HUES48 (cell line): ENCODE results near the gene PLPPR3.

Experiments used
- H3K27ac ChIP-seq: one replicate; pipeline ENCODE4 v1.7.0; 2013; ENCODE audit warnings: low read depth, low read length, inconsistent platforms
- H3K27me3 ChIP-seq: 2 replicates; pipeline ENCODE4 v1.6.1; 2013; ENCODE audit warnings: mild to moderate bottlenecking, low read length; ENCODE audit not compliant: control insufficient read depth, insufficient read depth
- H3K36me3 ChIP-seq: 2 replicates; pipeline ENCODE4 v1.6.1; 2013; ENCODE audit warnings: low read length; ENCODE audit not compliant: control insufficient read depth, insufficient read depth
- H3K4me1 ChIP-seq: 2 replicates; pipeline ENCODE4 v1.6.1; 2013; ENCODE audit warnings: mild to moderate bottlenecking, low read length; ENCODE audit not compliant: control insufficient read depth, insufficient read depth
- H3K4me3 ChIP-seq: 2 replicates; pipeline ENCODE4 v1.5.1; 2013; ENCODE audit warnings: mild to moderate bottlenecking, low read depth, low read length
- H3K9ac ChIP-seq: 2 replicates; pipeline ENCODE4 v1.6.1; 2013; ENCODE audit warnings: mild to moderate bottlenecking, low read depth, low read length, moderate library complexity
- H3K9me3 ChIP-seq: 2 replicates; pipeline ENCODE4 v1.6.1; 2013; ENCODE audit warnings: low read length; ENCODE audit not compliant: control insufficient read depth, insufficient read depth

Gene PLPPR3

DNA sequence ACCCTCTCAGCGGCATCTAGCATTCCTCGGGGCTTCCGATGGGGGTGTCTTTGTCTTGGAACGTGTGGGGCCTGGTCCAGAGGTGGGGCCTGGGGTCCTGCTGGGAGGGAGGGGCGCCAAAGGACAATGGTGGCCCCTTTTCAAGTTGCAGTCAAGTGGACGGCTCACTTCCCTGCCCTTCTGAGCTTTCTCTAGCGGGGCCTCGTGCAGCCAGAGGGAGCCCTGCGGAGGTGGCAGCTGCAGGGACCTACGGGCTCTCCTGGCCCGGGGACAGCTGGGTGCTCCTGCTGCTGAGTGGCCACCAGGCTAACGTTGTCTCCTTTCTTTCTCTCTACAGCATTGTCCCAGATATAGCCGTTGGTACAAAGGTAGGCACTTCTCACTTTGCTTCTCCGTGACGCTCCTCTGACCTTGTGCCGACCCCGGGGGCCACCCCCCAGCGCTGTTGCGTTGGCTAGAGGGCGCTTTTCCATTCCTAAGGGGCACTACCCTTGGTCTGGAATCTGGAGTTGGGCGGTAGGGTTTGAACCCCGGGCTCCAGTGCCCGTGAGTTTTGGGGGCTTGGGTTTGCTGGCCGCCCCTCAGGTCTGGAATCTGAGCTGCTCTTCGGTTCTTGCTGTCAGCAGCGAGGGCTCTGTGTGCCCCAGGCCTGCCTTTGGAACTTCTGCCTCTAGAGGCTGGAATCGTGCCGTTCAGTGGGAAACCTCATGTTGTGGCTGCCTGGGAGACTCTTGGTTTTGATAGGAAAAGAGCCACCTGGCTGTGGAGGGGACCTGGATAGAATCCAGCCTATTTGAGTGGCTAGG is 22.5 kb downstream of the PLPPR3 start:
- Histone ChIP-seq H3K4me3 (peak overlapping the region; percentile 98), H3K36me3 (peaks cover 57% of the 10 kb centered on the region), H3K4me1 (peaks cover 24% of the 10 kb centered on the region), H3K27ac (peak overlapping the region; percentile 99), H3K27me3 (no peaks in the 10 kb centered on the region), H3K9ac (peak overlapping the region; percentile 94), H3K9me3 (no peaks in the 10 kb centered on the region)

DNA sequence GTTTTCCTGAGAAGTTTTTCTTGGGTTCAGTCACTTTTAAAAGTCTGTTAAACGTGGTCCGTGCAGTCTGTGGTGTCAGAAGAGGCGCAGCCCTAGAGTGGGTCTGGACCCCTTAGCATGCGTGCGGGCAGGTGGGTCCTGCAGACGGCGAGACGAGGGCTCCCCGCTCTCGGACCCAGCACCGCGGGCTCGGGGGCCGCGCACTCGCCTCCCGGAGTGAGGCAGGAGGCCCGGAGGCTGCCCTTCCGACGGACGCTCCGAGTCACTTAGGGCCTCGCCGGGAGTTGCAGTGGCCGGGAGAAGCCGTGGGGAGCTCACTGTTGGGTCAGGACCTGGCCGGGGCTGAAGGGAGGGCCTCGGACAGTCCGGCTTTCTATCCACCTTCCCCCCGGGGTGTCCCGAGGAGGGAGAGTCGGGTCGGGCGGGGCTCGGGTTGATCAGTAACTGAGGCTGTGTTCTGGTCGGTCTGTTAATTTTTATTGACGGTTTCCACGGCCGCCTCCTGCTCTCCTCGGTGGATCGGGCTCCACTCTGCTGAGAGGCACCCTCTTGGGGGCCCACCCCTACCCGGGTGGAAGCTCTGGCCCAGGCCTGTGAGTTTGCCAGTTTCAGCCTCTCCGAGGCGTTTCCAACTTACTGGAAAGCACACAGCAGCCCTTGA is 23.2 kb downstream of the PLPPR3 start:
- peaks cover 50% of the 10 kb centered on the region for H3K36me3 ChIP-seq
- H3K27me3 ChIP-seq, result no peaks in the 10 kb centered on the region
- H3K4me1 ChIP-seq, result peaks cover 24% of the 10 kb centered on the region
- H3K9me3 ChIP-seq, result no peaks in the 10 kb centered on the region
- peak overlapping the region; percentile 99 for H3K27ac ChIP-seq
- peak overlapping the region; percentile 98 for H3K4me3 ChIP-seq
- peak overlapping the region; percentile 94 for H3K9ac ChIP-seq

- H3K4me1 ChIP-seq, result peaks cover 24% of the 10 kb centered on the region
- H3K27me3 ChIP-seq, result no peaks in the 10 kb centered on the region
- H3K4me3 ChIP-seq, result peak overlapping the region; percentile 98
- H3K36me3 ChIP-seq, result peaks cover 42% of the 10 kb centered on the region
- H3K27ac ChIP-seq, result peak overlapping the region; percentile 99
- no peaks in the 10 kb centered on the region for H3K9me3 ChIP-seq
- peak overlapping the region; percentile 94 for H3K9ac ChIP-seq
Observed at GRCh38 chr19:797528-798414, 24.0 kb downstream of the PLPPR3 start.

- Histone ChIP-seq H3K36me3 (peaks cover 33% of the 10 kb centered on the region), H3K27ac (peak within 1 kb of the TSS; percentile 99), H3K4me3 (peak within 1 kb of the TSS; percentile 98), H3K4me1 (peaks cover 25% of the 10 kb centered on the region), H3K27me3 (no peaks in the 10 kb centered on the region), H3K9ac (peak within 1 kb of the TSS; percentile 94), H3K9me3 (no peaks in the 10 kb centered on the region)
Observed at GRCh38 chr19:796692-797527, 24.8 kb downstream of the PLPPR3 start, which contains the start of gene PTBP1. TSS of gene PTBP1 (plus strand) at chr19:797452. CDS start at chr19:797498, 46 bp downstream.

- Histone ChIP-seq H3K27me3 (no peaks in the 10 kb centered on the region), H3K4me1 (peaks cover 22% of the 10 kb centered on the region), H3K4me3 (no peak overlapping the region; the same call in 1 of the 2 replicates), H3K9ac (no peak overlapping the region), H3K36me3 (peaks cover 24% of the 10 kb centered on the region), H3K27ac (no peak overlapping the region), H3K9me3 (no peaks in the 10 kb centered on the region)
Observed at GRCh38 chr19:795691-796581, 25.8 kb downstream of the PLPPR3 start.

GRCh38 chr19:795073-795611 is 26.6 kb downstream of the PLPPR3 start:
- H3K4me3 ChIP-seq, result no peak overlapping the region
- H3K27me3 ChIP-seq, result no peaks in the 10 kb centered on the region
- no peak overlapping the region for H3K9ac ChIP-seq
- H3K36me3 ChIP-seq, result peaks cover 16% of the 10 kb centered on the region
- peaks cover 16% of the 10 kb centered on the region for H3K4me1 ChIP-seq
- no peaks in the 10 kb centered on the region for H3K9me3 ChIP-seq
- no peak overlapping the region for H3K27ac ChIP-seq

DNA sequence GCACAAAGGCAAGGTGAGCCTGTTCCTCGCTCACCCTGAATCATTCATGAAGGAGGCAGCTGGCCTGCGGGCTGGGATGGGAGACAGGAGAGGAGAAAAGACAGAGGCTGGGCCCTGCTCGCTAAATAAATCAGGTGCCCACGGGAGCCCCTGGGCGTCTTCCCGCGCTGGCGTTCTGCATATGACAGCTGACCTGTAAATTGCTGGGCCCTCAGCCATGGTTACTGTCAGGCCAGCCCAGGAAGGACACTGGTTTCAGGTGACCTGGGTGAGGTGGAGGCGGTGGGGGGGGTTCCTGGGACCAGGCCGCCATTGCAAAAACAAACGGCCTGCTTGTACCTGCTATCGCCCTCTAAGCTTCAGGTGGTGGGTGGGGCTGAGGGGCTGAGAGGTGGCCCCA is 27.9 kb downstream of the PLPPR3 start:
- no peak overlapping the region for H3K9ac ChIP-seq
- H3K4me1 ChIP-seq, result peaks cover 18% of the 10 kb centered on the region
- H3K27ac ChIP-seq, result no peak overlapping the region
- peaks cover 5% of the 10 kb centered on the region; the same call in 1 of the 2 replicates for H3K36me3 ChIP-seq
- H3K4me3 ChIP-seq, result no peak overlapping the region
- H3K9me3 ChIP-seq, result no peaks in the 10 kb centered on the region
- H3K27me3 ChIP-seq, result no peaks in the 10 kb centered on the region

- H3K27ac ChIP-seq, result no peak overlapping the region
Observed at GRCh38 chr19:792306-792885, 29.4 kb downstream of the PLPPR3 start.

GRCh38 chr19:791567-792305 is 30.0 kb downstream of the PLPPR3 start:
- Histone ChIP-seq H3K27me3 (no peaks in the 10 kb centered on the region), H3K9ac (no peak overlapping the region), H3K4me1 (peaks cover 22% of the 10 kb centered on the region), H3K36me3 (no peaks in the 10 kb centered on the region; the same call in 1 of the 2 replicates), H3K9me3 (no peaks in the 10 kb centered on the region), H3K27ac (no peak overlapping the region), H3K4me3 (no peak overlapping the region)

More at GRCh38 chr19:792306-792885, 29.4 kb downstream of the PLPPR3 start:
- Histone ChIP-seq H3K4me1 (peaks cover 22% of the 10 kb centered on the region), H3K4me3 (no peak overlapping the region), H3K9ac (no peak overlapping the region), H3K27me3 (no peaks in the 10 kb centered on the region), H3K9me3 (no peaks in the 10 kb centered on the region), H3K36me3 (no peaks in the 10 kb centered on the region; the same call in 1 of the 2 replicates)
